Fibroblast of skin of left biceps (primary cell): ENCODE data around the gene CD3E.

Experiments
- DNase-seq, 2 experiments: peaks; one replicate each; pipeline ENCODE4 v3.0.0-alpha.2; 2013; ENCODE audit warnings: low read depth in 2 of 2

Gene CD3E

DNA sequence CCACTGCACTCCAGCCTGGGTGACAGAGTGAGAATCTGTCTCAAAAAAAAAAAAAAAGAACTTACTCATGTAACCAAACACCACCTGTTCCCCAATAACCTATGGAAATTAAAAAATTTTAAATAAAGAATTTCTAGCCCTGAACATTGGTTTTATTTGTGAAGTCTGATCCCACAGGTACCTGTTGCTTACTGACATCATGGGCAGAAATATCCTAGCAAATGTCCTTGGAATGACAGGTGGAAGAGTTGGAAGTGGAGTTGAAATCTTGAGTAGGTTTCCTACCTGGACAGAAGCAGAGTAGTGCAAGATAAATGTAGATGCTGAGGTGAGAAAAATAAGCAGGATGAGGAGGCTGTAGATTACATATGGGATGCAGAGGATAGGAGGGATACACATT lies 20.8 kb downstream of the CD3E start:
- no peak for DNase-seq

DNA sequence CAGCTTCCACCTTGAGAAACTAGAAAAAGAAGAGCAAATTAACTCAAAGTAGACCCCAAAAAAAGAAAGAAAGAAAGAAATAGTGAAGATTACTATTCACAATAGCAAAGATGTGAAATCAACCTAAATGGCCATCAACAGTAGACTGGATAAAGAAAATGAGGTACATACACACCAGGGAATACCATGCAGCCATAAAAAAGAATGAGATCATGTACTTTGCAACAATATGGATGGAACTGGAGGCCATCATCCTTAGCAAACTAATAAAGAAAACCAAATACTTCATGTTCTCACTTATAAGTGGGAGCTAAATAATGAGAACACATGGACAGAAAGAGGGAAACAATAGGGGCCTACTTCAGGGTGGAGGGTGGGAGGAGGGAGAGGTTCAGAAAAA lies 24.2 kb downstream of the CD3E start:
- no peak for DNase-seq

DNA sequence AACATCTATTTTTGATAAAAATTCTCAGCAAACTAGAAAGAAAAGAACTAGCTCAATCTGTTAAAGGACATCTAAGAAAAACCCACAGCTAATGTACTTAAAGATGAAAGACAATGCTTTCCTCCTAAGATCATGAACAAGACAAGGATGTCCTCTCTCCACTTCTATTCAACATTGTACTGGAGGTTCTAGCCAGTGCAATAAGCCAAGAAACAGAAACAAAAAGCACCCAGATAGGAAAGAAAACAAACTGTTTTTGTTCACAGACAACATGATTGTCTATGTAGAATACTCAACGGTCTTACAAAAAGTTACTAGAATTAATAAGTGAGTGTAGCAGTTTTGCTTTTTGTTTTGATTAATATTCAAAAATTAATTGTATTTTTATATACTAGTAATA lies 30.2 kb downstream of the CD3E start:
- DNase-seq: no peak

DNA sequence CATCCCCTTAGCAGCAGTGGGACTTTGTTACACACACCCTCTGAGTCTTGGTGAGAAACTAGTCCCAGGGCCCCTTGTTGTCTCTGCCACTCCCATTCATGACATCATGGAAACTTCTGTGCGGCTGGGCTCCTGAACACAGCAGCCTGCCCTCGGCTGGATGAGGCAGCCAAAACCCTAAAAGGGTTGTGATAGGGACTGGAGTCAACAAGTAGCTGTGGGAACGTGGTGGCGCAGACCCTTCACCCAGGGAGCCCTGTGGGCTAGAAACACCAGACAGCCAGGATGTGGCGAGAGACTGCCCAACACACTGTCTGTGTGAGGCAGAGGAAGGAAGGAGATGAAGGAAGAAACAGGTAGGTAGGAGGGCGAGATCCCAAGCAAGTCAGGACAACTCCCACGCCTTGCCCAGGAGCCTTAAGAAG lies 34.1 kb downstream of the CD3E start:
- no peak for DNase-seq

DNA sequence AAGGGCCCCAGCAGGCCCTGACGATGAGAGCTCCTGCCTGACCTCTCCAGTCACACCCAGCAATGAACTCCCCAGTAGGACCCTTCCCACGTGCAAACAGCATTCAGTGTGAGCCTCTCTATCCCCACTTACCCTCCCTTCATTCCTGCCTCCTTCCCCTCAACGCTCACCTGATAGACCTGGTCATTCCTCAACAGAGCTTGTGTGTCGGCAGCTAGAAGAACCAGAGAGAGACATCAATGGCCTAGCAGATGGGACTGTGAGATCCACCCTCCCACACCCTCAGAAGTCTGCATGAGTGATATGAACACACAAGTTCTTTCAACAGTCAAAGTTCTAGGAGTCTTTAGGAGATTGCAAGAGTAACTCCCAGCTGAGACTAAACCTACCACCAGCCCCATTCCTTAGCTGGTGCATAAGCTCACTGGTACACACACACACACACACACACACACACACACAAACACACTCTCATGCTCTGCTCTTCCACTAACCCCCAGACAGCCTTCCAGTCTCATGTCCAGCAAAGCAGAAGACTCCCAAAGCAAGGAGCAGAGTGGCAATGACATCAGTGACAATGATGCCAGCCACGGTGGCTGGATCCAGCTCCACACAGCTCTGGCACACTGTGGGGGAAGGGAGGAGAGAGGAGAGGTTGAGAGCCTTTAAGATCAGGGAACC lies 34.9 kb downstream of the CD3E start:
- DNase-seq: no peak

DNA sequence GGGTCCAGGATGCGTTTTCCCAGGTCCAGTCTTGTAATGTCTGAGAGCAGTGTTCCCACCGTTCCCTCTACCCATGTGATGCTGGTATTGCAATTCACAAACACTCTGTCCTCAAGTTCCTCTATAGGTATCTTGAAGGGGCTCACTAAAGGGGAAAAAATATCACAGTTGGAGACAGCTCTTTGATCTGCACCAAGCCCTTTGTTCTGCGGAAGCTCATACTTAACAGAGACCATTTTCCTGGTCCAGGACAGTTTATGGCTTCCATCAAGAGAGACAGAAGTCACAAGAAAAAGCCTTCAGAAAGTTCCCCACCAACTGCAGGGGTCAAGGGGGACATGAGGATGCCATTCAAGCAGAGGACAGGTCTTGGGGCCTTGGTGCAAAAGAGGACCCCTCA lies 35.9 kb downstream of the CD3E start:
- no peak for DNase-seq

DNA sequence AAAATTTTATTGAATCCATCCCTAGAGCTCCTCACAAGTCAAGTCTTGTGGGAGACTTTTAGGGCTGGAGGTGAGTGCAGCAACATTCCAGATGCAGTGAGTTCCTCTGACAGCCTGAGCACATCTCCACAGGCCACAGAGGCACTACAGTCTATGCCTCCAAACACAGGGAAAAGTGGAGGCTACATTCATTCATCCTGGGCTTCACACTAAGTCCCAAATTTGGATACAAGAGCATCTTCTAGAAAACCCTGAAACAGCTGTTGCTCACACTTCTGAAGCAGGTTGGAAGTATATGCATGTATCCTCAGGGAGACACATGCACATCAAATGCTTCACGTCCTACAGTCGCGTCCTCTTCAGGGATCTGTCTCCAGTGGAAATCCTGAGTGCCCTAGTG lies 36.7 kb downstream of the CD3E start:
- DNase-seq: no peak

DNA sequence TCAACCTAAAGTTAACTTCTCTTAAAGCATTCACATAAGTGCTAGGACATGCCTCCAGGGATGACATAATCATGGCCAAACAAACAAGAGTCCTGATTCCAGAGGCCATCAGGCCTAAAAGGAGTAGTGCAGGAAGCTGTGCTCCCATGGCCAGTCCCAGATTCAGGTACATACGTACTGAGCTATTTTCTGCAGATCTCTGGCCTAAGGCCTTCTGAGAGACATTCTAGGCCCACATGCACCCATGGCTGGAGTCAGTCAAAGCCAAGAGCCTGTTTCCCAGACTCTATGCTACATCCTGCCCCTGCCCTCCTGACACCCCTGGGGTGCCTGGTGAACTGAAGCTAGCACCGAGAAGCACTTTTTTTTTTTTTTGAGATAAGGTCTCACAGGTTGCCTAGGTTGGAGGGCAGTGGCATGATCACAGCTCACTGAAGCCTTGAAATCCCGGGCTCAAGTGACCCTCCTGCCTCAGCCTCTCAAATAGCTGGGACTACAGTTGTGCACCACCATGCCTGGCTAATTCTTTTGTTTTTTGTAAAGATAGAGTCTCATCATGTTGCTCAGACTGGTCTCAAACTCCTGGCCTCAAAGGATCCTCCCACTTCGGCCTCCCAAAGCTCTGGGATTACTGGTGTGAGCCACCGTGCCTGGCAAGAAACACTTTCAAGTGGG lies 37.4 kb downstream of the CD3E start:
- DNase-seq: no peak

DNA sequence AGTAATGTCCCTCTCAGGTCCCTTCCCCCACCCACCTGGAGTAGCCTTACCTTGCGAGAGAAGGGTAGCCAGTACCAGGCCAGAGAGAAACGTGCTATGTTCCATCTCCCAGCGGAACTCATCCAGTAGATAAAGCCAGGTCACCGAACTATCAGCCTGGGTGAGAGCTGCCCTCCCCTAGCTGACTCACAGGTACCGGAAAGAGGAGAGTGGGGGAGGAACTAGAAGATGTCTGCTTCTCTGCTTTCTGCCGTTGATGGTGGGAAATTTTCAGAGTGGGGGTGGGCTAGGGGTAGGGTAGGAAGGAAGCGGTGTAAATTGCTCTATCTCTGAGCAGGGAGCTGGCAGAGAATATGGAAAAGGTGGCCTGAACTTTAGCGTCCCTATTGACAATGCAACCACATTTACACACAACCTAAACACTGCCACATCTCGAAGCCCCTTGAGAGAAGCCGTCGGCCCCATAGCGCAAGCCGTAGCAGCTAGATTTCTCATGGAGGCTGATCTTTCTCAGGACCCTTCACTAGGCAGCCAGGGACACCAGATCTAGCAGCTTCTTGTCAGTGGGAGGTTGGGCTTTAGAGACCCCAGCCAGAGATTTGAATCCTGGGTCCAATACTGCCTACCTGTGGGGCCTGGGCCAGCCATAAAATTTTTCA lies 38.1 kb downstream of the CD3E start, which contains the start of gene CD3D:
CD3D (minus strand) TSS at position 203 of the 659 bp plus-strand sequence; CDS start at position 105, 98 bp downstream.
- no peak for DNase-seq

DNA sequence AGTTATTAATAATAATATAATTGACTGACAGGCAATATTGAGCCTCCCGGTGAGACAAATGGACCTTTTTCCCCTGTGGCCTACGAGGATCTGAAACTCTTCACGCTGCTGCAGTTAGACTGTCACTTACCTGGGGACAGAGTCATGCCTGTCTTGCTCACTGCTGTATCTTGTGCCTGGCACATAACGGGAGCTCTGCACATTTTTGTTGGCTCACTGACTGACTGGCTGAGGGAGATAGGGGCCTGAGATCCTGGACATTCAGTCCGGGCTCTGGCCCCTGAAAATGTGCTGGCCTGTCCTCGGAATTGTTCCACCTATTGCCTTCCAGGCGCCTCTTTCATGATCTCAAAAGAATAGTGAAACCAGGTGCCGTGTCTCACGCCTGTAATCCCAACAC lies 38.7 kb downstream of the CD3E start:
- DNase-seq: no peak

DNA sequence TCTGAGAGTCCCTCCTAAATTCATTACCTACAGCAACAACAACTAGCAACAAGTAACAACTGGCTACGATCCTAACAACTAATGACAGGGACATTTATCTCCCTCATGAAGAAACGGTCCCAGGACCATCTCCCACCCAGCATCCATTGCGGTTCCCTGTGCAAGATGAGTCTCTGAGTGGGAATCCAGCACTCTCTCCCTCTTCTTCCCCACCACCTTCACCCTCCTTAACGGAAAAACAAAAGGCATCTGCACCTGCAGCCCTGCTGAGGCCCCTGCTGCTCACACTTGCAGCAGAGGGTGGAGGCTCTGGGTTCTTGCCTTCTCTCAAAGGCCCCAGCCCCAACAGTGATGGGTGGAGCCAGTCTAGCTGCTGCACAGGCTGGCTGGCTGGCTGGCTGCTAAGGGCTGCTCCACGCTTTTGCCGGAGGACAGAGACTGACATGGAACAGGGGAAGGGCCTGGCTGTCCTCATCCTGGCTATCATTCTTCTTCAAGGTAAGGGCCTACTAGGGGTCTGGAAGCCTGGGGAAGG lies 39.5 kb downstream of the CD3E start, which contains the start of gene CD3G:
CD3G (plus strand) TSS at position 364 of the 535 bp plus-strand sequence; CDS start at position 444, 80 bp downstream.
- no peak for DNase-seq

DNA sequence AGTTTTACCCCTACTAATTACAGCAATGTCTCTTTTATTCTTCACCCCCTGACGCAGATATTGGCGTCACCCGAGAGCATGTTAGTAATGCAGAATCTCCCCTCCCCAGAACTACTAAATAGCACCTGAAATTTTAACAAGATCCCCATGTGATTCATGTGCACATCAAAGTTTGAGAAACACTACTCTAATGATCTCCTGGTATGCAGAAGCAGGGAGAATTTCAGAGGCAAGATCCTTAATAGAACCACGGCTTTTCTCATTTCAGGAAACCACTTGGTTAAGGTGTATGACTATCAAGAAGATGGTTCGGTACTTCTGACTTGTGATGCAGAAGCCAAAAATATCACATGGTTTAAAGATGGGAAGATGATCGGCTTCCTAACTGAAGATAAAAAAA lies 44.9 kb downstream of the CD3E start:
- no peak for DNase-seq

DNA sequence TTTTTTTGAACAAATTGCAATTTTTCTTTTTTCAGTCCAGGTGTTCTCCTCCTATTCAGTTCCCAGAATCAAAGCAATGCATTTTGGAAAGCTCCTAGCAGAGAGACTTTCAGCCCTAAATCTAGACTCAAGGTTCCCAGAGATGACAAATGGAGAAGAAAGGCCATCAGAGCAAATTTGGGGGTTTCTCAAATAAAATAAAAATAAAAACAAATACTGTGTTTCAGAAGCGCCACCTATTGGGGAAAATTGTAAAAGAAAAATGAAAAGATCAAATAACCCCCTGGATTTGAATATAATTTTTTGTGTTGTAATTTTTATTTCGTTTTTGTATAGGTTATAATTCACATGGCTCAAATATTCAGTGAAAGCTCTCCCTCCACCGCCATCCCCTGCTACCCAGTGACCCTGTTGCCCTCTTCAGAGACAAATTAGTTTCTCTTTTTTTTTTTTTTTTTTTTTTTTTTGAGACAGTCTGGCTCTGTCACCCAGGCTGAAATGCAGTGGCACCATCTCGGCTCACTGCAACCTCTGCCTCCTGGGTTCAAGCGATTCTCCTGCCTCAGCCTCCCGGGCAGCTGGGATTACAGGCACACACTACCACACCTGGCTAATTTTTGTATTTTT lies 48.7 kb downstream of the CD3E start:
- no peak for DNase-seq

DNA sequence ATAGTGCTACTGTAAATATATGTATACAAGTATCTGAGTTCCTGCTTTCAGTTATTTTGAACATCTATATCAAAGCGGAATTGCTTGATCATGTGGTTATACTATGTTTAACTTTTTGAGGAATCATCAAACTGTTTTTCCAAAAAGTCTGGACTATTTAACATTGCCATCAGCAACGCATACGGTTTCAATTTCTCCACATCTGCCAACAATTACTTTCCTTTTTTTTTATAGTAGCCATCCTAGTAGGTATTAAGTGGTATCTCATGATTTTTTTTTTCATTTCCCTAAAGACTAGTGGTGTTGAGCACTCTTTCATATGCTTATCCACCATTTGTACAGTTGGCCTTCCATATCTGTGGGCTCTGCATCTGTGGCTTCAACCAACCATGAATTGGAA lies 53.5 kb downstream of the CD3E start:
- DNase-seq: no peak

DNA sequence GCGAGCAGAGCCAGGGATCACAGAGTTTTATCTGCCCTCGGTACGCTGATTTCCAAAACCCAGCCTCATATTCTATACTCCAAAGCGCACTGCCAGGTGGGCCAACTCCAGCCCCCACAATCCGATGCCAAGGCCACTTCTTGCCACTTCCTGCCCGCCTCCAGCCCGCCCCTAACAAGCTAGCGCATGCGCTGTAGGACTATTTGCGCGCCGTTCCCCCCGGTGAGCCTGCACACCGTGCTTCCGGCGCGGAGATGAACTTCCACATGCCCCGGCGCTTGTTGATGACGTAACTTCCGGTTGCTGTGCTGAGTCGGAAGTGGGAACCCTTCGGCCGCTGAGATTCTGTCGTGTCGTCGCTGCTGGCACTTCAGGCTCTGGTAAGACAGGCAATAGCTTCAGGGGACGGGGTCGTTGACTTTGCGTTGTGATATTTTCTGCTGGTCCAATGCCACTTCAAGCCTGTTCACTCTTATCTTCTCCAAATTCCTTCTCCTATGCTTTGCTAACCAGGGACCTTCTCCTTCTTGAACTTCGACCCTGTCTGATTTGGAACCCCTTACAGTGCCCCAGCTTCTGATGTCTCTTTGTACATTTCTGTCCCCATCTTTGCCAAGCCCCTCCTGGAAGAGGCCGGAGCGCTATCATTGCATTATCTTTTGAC lies 54.9 kb downstream of the CD3E start, which contains the start of gene UBE4A:
UBE4A (plus strand) TSS at position 306 of the 664 bp plus-strand sequence. CDS start 5,481 bp downstream, outside the sequence.
- DNase-seq: peak; percentile 81 to 83

DNA sequence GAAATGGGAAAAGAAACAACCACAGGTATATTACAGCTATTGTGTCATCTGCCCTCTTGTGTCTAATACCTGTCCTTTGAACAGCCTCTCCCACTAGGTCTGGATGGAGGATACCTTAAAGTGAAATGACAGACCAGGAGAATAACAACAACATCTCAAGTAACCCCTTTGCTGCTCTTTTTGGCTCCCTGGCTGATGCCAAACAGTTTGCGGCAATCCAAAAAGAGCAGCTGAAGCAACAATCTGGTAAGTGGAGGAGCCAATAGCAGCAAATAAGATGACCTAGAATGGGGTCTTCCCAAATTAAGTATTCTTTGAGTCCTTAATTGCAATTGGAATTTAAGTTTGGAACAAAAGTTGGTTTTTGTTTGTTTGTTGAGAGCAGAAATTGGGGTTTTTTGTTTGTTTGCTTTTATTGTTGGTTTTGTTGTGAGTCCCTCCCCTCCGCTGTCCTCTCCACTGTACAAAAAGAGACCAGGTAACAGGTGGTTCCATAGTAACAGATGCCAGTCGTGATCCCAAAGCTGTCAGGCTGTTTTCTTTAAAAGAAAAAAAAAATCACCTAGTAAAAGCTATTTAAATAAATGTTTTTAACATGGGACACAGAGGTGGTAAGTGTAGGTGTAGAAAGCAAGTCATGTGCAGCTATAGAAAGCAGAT lies 60.6 kb downstream of the CD3E start:
- DNase-seq: no peak
